Fibroblast of lung (primary cell): ENCODE measurements around the gene SLAMF9.

Experiments used
- EZH2 ChIP-seq: IDR thresholded peaks from 2 replicates; pipeline ENCODE4 v1.5.1; 2012; ENCODE audit warnings: low read length, control low read depth, mild to moderate bottlenecking; ENCODE audit errors: missing control alignments
- TF ChIP-seq, protein P1 (sequence below), 2 donors: IDR thresholded peaks in 1 of 2; conservative IDR thresholded peaks in 1 of 2; 1 replicate in 1 of 2; 2 replicates in 1 of 2; pipeline ENCODE4 v1.5.1; 2011 to 2012; ENCODE audit warnings: low read length in 2 of 2, control low read depth in 1 of 2, inconsistent platforms in 1 of 2, low read depth in 1 of 2, mild to moderate bottlenecking in 1 of 2

DNA sequence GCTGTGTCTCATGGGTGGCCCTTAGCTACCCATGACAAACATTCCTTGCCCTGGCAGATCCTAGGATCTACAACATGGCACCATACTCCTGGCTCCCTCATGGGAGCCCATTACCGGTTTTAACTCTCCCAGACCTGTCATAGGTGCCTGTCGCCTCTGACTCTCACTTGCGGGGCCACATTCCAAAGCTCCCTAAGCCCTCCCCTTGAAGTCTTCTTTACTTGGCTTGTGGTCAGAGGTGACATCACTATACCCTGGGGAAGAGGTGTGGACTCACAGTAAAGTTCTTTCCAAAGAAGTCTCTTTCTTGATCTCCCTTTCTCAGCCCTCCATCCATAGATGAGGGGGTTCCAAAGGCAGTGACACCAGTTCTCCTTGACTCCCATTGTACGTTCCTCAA lies 5.4 kb upstream of the SLAMF9 start:
- TF ChIP-seq, protein P1, sequence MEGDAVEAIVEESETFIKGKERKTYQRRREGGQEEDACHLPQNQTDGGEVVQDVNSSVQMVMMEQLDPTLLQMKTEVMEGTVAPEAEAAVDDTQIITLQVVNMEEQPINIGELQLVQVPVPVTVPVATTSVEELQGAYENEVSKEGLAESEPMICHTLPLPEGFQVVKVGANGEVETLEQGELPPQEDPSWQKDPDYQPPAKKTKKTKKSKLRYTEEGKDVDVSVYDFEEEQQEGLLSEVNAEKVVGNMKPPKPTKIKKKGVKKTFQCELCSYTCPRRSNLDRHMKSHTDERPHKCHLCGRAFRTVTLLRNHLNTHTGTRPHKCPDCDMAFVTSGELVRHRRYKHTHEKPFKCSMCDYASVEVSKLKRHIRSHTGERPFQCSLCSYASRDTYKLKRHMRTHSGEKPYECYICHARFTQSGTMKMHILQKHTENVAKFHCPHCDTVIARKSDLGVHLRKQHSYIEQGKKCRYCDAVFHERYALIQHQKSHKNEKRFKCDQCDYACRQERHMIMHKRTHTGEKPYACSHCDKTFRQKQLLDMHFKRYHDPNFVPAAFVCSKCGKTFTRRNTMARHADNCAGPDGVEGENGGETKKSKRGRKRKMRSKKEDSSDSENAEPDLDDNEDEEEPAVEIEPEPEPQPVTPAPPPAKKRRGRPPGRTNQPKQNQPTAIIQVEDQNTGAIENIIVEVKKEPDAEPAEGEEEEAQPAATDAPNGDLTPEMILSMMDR (conservative IDR thresholded peaks at IDR 0.05 in 1 of 2, IDR thresholded peaks at IDR 0.05 in 1 of 2; ENCODE audit: low read depth in 1 of 2, low read length in 2 of 2), result no peak
- TF ChIP-seq EZH2, result no peak
